Stomach (tissue), 9 donors: ENCODE measurements around the gene MAGEA6. TPM values are rescaled to one million over a fixed set of nuclear protein-coding genes. Genes with fewer than 3 reads are reported as not detected.
"Not testable (repeated sequence)": the region's sequence is repeated elsewhere in the genome, so short reads cannot be mapped to it uniquely, and the experiment has no call there.

ENCODE experiments used
- DNase-seq, 2 donors: peaks; one replicate each; pipeline versions ENCODE4 v3.0.0 to v3.0.0-alpha.2; 2013 to 2019
- H3K27ac ChIP-seq, 5 donors: fragments of 200-600 bp in 4 of 5; sonication (generic) in 4 of 5; one replicate each; pipeline ENCODE4 v1.5.1; 2013 to 2019; ENCODE audit warnings: mild to moderate bottlenecking in 1 of 5, moderate library complexity in 1 of 5
- H3K27me3 ChIP-seq, 3 donors: fragments of 200-600 bp; sonication (generic); one replicate each; pipeline ENCODE4 v1.5.1; 2017 to 2019; ENCODE audit warnings: mixed run types in 1 of 3
- H3K36me3 ChIP-seq, 4 donors: fragments of 200-600 bp; sonication (generic); 1 replicate in 3 of 4; 2 replicates in 1 of 4; pipeline ENCODE4 v1.5.1; 2016 to 2019
- H3K4me1 ChIP-seq, 4 donors: fragments of 200-600 bp; sonication (generic); one replicate each; pipeline ENCODE4 v1.5.1; 2016 to 2019
- H3K4me3 ChIP-seq, 4 donors: fragments of 200-600 bp; sonication (generic) in 3 of 4; one replicate each; pipeline ENCODE4 v1.5.1; 2016 to 2019; ENCODE audit warnings: mild to moderate bottlenecking in 1 of 4
- H3K9me3 ChIP-seq, 4 donors: fragments of 200-600 bp; sonication (generic); one replicate each; pipeline ENCODE4 v1.5.1; 2016 to 2019
- EP300 ChIP-seq: sonication (generic); formaldehyde crosslinking; IDR thresholded peaks from one replicate; pipeline ENCODE4 v1.6.1; 2017; ENCODE audit warnings: antibody characterized with exemption
- POLR2A ChIP-seq, 4 donors: fragments of 450-650 bp; IDR thresholded peaks; one replicate each; pipeline ENCODE4 v1.6.1; 2016; ENCODE audit warnings: antibody characterized with exemption in 4 of 4, control low read depth in 2 of 4, mild to moderate bottlenecking in 1 of 4, moderate library complexity in 1 of 4
- POLR2AphosphoS5 ChIP-seq, 3 donors: sonication (generic); formaldehyde crosslinking; IDR thresholded peaks; one replicate each; pipeline ENCODE4 v1.6.1; 2016; ENCODE audit warnings: antibody characterized with exemption in 3 of 3
- WGBS, 5 donors: extraction: QIAGEN DNeasy Blood & Tissue Kit in 3 of 5; methylation state at CpG; one replicate each; pipeline versions ENCODE4 v1.1.5 to v1.1.7; 2013 to 2018; 5-methylcytosine and 5-hydroxymethylcytosine counted together
- intact Hi-C: fragments of 100-400 bp; cut with DNase I; formaldehyde crosslinking; loops from one replicate; pipeline ENCODE4 v1.15.1; 2023; ENCODE audit warnings: low total_unique reads
- polyA plus RNA-seq, 3 donors: library from polyadenylated mRNA; stranded (reverse); fragments of 200-250 nt; gene quantifications; one replicate each; pipeline ENCODE4 v1.2.3, GENCODE V29; 2013
- total RNA-seq, 5 donors: library from RNA; depleted of rRNA; stranded (reverse); fragments of >200 nt; gene quantifications; one replicate each; pipeline versions ENCODE4 v1.1.0 to v1.2.3, GENCODE V29; 2014 to 2016
- TF ChIP-seq, protein P1 (sequence below), 7 experiments: fragments of 450-650 bp in 4 of 7; fragments of 200-600 bp in 3 of 7; sonication (generic) in 3 of 7; IDR thresholded peaks; one replicate each; pipeline ENCODE4 v1.5.1; 2016 to 2019; ENCODE audit warnings: antibody characterized with exemption in 7 of 7, control low read depth in 2 of 7, mild to moderate bottlenecking in 1 of 7
- donor health status: healthy with polysubstance abuse.
- donor health status: Bipolar disorder and iron deficiency.
- donor health status: healthy.

Gene MAGEA6
- total and polyA plus RNA-seq, 8 donors = not detected

DNA sequence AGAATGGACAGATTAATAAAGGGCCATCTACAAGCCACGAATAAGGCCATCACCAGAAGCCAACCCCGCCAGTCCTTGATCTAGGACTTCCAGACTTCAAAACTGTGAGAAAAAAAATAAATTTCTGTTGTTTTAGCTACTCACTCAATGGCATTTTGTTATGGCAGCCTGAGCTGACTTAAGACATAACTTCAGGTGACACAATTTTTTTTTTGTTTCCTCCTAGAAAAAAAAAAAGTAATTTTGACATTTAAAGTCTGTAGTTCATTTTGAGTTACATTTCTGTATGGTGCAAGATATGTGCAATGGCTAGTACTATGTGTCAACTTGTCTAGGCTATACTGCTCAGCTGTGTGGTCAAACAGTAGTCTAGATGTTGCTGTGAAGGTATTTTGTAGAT, 10.6 kb downstream of the MAGEA6 start, which contains the start of gene CSAG3:
Gene CSAG3, plus strand, starts transcription at position 301 of the 400 bp plus-strand sequence.
- H3K9me3 ChIP-seq, intact Hi-C loops, DNase-seq, H3K4me3 ChIP-seq, H3K4me1 ChIP-seq, H3K27me3 ChIP-seq, H3K27ac ChIP-seq, H3K36me3 ChIP-seq: not testable (repeated sequence)
- no CpG with 5 or more reads among the region's 2 CpGs for WGBS, 5 donors

DNA sequence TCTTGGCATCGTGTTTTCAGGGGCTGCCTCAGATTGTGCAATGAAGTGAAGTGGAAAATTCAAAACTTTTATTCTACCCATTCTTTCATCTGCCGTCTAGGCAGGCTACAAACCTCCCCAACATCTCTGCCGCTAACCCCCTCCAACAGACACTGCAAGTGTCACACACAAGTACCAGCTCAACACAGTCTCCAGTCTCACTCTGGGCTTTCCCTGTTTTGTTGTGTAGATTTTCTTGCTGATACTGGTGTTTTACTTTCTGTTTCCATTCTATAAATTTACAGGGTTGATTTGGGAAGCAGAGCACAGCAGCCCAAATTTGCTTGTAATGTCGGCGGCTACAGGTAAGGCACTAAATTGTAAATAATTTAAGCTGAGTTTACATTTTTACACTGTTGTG, 14.6 kb downstream of the MAGEA6 start:
- H3K4me1 ChIP-seq, H3K9me3 ChIP-seq, H3K27me3 ChIP-seq, H3K4me3 ChIP-seq, intact Hi-C loops, H3K27ac ChIP-seq, H3K36me3 ChIP-seq, DNase-seq: not testable (repeated sequence)
- no CpG with 5 or more reads among the region's 5 CpGs for WGBS, 5 donors

DNA sequence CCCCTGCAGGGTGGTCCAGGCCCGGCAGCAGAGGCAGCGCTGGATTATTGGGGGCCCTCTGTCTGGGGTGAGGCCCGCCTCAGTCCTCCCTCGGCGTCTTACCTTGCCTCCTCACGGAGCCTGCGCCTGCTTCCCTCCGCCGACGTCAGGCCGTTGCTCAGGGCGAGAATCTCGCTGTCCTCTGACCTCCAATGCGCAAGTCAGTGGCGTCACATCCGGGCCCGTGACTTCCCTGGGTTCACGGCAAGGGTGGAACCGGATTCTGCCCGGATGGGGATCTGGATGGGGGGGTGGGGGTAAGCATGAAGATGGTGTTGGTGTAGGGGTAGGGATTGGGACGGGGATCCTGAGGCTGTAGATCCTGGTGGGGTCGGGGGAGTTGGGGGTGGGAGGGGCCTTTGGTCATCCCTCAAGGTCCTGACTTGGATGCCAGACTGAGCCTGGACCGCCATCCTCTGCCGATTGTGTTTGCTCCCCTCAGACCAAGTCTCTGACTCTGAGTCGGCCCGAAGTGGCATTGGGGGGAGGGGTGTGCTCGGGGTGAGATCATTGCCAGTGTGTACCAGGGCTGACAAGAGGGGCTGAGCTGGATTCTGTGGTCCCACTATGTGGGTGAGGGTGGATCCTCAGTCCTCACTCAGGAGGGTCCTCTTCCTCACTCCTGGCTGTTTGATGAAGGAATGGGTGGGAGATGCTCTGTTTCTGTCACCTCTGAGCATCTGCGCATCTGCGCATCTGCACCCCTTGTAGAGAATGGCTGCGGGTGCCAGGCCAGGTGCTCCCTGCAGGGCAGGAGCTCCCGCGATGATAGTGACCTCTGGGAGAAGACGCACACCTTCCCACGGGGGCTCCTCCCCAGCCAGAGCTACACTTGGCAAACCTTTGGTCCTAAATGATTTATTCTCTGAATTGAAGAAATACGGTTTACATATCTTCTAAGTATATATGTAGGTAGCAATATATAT, 15.5 kb downstream of the MAGEA6 start, which contains the start of gene MAGEA2:
Gene MAGEA2, minus strand, starts transcription at position 157 of the 965 bp plus-strand sequence. CDS start 2,479 bp downstream, outside the sequence.
- H3K36me3 ChIP-seq, H3K27me3 ChIP-seq, H3K9me3 ChIP-seq, intact Hi-C loops, H3K4me1 ChIP-seq, DNase-seq, H3K4me3 ChIP-seq, H3K27ac ChIP-seq: not testable (repeated sequence)
- no CpG with 5 or more reads among the region's 35 CpGs for WGBS, 5 donors

DNA sequence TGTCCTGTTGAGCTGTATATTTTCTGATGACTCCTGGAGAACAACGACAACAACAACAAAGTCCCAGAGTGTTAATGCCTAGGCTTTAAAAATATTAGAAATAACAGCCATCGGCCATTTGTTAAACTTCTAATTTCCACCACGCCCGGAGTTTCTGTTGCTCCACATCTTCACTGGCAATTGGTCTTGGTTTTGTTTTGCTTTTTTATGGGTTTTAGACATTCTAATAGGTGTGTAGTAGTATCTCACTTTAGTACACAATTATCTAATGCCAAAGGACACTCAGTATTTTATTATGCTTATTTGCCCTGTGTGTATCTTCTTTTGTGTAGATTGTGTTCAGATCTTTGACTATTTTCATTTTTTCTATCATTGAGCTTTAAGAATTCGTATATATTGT, 30.9 kb downstream of the MAGEA6 start:
- 76 to 90% (median 81%) methylated on average over 5 of the region's 5 CpGs for WGBS, 5 donors
- no peak overlapping the region for H3K4me3 ChIP-seq
- H3K36me3 ChIP-seq = no peaks in the 10 kb centered on the region
- intact Hi-C loops = no loop called here
- no peak for DNase-seq
- TF ChIP-seq POLR2AphosphoS5 (IDR thresholded peaks at IDR 0.05) (no peak), EP300 (no peak), POLR2A (IDR thresholded peaks at IDR 0.05) (no peak)
- TF ChIP-seq, protein P1, sequence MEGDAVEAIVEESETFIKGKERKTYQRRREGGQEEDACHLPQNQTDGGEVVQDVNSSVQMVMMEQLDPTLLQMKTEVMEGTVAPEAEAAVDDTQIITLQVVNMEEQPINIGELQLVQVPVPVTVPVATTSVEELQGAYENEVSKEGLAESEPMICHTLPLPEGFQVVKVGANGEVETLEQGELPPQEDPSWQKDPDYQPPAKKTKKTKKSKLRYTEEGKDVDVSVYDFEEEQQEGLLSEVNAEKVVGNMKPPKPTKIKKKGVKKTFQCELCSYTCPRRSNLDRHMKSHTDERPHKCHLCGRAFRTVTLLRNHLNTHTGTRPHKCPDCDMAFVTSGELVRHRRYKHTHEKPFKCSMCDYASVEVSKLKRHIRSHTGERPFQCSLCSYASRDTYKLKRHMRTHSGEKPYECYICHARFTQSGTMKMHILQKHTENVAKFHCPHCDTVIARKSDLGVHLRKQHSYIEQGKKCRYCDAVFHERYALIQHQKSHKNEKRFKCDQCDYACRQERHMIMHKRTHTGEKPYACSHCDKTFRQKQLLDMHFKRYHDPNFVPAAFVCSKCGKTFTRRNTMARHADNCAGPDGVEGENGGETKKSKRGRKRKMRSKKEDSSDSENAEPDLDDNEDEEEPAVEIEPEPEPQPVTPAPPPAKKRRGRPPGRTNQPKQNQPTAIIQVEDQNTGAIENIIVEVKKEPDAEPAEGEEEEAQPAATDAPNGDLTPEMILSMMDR (IDR thresholded peaks at IDR 0.05) = no peak
- H3K27ac ChIP-seq = no peak overlapping the region
- H3K27me3 ChIP-seq = no peaks in the 10 kb centered on the region
- no peaks in the 10 kb centered on the region for H3K9me3 ChIP-seq
- no peaks in the 10 kb centered on the region for H3K4me1 ChIP-seq

DNA sequence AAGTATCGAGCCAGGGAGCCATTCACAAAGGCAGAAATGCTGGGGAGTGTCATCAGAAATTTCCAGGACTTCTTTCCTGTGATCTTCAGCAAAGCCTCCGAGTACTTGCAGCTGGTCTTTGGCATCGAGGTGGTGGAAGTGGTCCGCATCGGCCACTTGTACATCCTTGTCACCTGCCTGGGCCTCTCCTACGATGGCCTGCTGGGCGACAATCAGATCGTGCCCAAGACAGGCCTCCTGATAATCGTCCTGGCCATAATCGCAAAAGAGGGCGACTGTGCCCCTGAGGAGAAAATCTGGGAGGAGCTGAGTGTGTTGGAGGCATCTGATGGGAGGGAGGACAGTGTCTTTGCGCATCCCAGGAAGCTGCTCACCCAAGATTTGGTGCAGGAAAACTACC, 33.0 kb downstream of the MAGEA6 start:
- H3K27ac ChIP-seq, intact Hi-C loops, DNase-seq, H3K27me3 ChIP-seq, H3K36me3 ChIP-seq, H3K9me3 ChIP-seq, H3K4me3 ChIP-seq, H3K4me1 ChIP-seq: not testable (repeated sequence)
- 79 to 93% (median 87%) methylated on average over 9 to 12 of the region's 12 CpGs for WGBS, 5 donors

DNA sequence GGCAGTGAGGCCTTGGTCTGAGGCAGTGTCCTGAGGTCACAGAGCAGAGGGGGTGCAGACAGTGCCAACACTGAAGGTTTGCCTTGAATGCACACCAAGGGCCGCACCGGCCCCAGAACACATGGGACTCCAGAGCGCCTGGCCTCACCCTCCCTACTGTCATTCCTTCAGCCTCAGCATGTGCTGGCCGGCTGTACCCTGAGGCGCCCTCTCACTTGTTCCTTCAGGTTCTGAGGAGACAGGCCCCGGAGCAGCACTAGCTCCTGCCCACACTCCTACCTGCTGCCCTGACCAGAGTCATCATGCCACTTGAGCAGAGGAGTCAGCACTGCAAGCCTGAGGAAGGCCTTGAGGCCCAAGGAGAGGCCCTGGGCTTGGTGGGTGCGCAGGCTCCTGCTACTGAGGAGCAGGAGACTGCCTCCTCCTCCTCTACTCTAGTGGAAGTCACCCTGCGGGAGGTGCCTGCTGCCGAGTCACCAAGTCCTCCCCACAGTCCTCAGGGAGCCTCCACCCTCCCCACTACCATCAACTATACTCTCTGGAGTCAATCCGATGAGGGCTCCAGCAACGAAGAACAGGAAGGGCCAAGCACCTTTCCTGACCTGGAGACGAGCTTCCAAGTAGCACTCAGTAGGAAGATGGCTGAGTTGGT, 33.5 kb downstream of the MAGEA6 start:
- DNase-seq = no peak
- Histone ChIP-seq H3K27ac (no peak overlapping the region), H3K4me1 (no peaks in the 10 kb centered on the region), H3K4me3 (no peak overlapping the region), H3K36me3 (no peaks in the 10 kb centered on the region), H3K9me3 (no peaks in the 10 kb centered on the region), H3K27me3 (no peaks in the 10 kb centered on the region)
- TF ChIP-seq, protein P1 (IDR thresholded peaks at IDR 0.05) = no peak
- TF ChIP-seq POLR2A (IDR thresholded peaks at IDR 0.05) (no peak), POLR2AphosphoS5 (IDR thresholded peaks at IDR 0.05) (no peak), EP300 (no peak)
- intact Hi-C loops = no loop called here
- 60 to 96% (median 91%) methylated on average over 1 to 12 of the region's 12 CpGs for WGBS, 5 donors
